Jurkat, Clone E6-1 (cell line): Measurements from ENCODE around the gene SLC22A4.

ENCODE experiments used
- DNase-seq: peaks from one replicate; pipeline ENCODE4 v3.0.0-alpha.2; 2011; ENCODE audit warnings: low read depth, low spot score
- H3K4me3 ChIP-seq: 2 replicates; pipeline ENCODE4 v1.5.1; 2011; ENCODE audit warnings: mild to moderate bottlenecking, low read length, control low read depth, moderate library complexity

Gene SLC22A4

DNA sequence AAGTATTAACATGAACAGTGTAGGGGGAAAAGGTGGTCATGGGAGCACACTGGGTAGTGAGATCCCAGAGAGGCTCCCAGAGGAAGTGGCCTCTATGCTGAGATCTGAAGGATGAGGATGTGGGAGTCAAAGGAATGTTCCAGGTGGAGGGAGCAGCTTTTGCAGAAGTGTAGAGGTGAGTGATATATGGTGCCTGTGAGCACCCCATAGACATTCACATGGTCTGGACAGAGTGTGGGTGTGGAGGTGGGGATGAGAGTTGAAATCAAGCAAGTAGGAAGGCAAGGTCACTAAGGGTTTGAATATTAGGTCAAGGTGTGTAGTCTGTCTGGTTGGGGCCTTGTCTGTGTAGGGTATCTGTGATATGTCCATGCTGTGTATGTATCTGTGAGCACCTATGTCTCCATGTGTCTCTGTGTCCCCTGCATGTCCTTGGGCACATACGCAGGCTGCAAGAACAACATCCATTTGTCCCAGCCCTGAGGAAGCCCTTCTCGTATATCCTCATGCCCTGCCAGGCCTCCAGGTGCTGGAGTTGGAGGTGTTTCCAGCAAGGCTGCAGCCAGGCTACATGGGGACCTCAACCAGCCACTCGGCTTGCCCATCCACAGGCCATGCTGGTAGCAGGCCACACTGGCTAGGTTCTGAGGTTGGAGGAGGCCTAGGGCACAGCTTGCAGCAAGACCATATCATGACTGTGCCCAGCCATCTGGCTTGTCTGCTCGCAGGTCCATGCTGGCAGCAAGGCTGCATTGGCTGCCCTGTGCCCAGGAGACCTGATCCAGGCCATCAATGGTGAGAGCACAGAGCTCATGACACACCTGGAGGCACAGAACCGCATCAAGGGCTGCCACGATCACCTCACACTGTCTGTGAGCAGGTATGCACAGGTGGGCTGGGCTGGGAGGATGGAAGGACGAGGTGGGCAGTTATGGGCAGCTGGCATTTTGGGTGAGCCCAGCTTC is 32.0 kb upstream of the SLC22A4 start:
- H3K4me3 ChIP-seq, result no peak overlapping the region
- DNase-seq, result no peak

DNA sequence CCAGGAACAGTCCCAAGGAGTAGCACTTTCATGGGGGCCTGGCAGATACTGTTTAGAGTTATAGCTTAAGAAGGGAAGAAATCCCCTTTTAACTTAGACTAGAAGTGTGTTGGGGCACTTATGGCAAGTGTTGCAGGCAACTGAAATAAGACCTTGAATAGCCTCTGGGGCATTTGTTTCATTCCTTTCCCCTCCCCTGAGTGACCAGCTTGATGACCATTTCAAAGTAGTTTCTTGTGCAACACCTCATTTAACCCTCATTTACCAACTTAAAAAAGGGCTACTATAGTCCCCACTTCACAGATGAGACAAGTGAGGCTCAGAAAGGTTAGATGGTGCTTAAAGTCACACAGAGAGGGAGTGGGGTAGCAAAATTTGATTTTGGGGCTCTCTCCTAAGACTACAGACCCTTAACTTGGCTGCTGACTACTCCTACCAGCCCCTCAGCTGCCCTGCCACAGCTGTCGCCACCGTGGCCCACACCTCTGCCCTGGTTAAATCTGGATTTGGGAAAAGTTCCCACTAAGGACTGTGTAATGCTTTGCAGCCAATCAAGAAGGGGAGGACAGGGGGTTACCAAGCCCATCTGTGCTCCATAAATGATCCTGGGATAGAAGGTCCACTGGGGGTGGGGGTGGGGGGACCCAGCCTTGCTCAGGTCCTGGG is 31.2 kb upstream of the SLC22A4 start:
- H3K4me3 ChIP-seq, result no peak overlapping the region
- no peak for DNase-seq

DNA sequence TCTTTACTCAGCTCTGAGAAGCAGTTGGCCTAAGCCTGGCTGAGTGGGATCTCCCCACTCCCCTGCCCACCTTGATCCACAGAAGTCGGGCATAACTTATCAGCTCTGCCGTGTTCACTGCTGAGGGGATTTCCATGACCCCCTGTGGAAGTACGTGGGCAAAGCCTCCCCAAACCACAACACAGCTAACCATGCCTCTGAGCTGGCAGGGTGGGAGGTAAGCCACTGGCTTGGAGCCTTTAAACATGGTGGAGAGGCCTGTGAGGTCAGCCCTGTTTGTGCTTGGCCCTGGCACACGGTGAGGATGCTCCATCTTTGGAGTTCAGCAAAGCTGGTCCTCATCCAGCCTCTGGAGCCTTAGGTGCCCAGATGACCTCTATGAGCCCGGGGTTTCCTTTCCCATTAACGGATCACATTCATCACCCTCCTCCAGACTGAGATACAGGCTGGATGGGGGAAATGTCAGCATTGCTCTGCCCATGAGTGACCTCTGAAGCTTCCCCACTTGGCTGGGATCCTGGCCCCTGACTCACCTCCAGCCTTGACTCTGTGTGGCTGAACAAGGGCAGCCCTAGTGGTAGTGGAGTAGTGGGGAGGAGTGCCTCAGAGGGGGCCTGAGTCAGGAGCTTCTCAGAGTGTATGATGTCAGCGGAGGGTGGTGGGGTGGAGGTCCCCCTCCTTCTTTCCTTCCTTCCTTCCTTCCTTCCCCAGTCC is 30.5 kb upstream of the SLC22A4 start:
- H3K4me3 ChIP-seq, result no peak overlapping the region
- DNase-seq, result no peak

DNA sequence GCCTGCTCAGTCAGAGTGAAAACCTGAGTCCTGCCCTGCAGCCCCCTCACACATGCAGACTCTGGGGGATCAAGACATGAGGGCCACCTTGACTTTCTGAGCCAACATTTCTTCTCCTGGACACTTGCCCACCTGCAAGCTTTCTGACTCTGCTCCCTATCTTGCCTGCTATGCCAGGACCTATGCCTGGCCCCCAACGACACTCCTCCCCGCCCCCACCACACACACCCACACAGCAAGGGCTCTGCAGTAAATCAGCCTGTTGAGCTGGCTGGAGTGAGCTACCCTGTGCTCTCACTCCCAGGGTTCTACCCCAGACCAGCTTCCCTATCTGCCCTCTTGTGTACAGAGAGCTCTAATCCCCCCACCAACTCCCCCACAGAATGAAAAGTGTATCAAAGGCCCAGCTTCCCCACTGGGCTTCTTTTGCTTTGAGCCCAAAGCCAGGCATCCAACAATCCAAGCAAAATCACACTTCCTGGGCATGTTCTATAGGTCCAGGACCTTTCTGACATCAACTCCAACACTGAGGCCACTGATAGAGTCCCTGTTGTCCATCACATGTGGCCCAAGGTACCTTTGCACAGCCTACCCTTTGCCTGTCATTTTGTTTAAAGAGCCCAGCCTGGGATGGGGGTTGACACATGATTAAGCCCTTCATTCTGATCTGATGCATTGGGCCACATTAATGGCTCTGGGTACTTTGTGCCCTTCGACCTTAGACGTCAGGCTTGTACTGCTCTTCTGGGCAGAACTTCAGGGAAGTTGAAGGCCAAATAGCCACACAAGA is 29.5 kb upstream of the SLC22A4 start:
- no peak overlapping the region for H3K4me3 ChIP-seq
- DNase-seq, result no peak

DNA sequence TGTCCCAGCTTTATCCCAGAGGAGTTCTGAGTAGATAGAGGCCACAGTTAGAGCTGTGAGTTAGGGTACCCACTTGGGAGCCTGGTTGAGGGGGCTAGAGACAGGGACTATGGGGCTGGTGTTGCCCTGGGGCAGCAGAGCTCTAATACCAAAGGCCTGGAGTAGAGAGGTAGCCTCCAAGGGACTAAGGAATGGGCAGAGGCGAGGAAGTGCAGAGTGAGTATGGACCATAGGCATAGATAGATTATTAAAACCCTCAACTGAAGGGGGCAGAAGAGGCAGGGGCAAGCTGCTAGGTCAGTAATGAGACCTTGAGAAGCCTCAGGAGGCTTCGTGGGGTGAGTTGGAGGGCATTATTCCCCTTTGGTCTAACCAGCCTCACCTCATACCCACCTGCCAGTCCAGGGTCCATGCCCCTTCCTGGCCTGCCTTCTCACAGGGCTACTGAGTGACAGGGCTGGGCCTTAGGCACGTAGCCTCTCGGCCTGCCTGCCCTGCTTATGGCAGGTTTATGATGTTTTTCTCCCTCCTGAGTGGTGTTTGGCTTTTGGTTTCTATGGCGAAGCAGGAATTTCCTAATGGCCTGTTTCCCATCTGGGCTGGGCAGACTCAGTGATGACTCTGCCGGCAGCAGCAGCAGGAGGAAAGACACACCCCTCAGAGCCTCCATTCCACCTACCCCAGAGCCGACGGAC is 28.7 kb upstream of the SLC22A4 start:
- H3K4me3 ChIP-seq, result no peak overlapping the region
- DNase-seq, result no peak

DNA sequence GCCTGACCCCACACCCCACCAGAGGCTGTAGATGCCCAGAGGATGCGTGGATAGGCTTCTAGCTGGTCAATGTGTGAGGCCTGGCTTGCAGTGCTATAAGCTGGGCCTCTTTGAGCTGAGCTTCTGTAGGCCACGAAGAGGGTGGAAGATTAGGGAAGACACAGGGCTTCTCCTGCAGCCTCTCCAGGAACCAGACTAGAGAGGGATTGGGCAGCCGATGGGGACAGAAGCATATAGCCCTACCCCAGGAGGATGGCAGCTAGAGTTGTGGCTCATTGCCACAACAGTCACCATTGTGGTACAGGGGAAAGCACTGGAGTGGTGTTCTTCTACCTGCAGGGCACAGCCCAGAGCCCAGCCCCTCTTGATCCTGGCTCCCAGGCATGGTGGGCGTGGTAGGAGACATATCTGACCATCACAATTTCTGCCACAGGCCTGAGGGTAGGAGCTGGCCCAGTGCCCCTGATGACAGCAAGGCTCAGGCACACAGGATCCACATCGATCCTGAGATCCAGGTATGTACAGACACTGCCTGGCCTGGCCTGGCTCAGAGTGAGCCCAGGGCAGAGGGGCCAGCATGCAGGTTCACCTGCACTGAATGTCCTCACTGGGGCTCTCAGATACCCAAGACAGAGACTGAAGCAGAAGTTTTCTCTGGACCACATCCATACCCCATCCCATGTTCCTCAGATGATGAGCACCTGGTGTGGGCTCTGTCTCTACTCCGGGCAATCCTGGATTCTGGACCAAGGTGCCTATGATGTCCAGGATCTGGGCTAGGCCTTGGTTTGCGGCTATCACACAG is 28.0 kb upstream of the SLC22A4 start:
- H3K4me3 ChIP-seq, result no peak overlapping the region

DNA sequence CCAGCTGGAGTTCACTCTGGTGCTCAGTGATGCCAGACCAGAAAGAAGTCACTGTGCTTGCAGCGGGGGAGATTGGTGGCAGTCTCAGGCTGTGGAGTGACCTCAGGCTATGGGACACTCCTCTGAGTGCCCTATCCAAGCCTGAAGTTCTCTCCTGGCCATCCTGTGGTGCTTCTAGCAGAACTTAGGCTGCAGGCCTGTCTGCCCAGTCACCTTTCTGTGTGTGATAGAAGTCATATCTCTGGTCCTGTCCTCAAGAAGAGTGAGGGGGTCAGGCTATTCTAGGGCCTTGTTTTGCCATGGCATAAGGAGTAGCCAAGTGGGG is 27.4 kb upstream of the SLC22A4 start:
- DNase-seq, result no peak
- H3K4me3 ChIP-seq, result no peak overlapping the region

More for the DNA sequence above, 28.0 kb upstream of the SLC22A4 start:
- DNase-seq, result no peak

DNA sequence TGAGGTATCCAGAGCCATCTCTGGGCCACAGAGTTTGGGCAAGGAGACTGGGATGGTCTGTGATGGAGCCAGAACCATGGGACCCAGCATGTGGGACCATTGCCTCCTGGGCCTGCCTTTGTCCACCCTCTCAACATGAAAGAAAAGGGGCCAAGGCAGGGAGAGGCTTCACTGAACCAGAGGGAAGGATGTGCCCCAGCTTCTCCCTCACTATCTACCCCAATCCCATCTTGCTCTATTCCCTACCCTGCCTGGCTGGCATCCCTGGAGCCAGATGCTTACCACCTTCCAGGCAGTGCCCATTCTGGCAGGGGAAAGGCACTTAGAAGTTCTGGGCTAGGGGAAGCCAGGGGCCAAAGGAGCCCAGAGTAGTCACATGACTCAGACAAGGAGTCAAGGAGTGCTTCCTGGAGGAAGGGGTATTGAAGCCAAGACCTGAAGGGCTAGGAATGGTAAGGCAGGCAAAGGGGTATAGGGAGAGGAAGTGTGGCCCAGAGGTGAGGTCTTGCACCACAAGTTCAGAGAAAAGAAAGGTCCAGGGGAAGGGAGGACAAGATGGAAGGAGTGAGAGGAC is 26.9 kb upstream of the SLC22A4 start:
- H3K4me3 ChIP-seq, result no peak overlapping the region
- no peak for DNase-seq

DNA sequence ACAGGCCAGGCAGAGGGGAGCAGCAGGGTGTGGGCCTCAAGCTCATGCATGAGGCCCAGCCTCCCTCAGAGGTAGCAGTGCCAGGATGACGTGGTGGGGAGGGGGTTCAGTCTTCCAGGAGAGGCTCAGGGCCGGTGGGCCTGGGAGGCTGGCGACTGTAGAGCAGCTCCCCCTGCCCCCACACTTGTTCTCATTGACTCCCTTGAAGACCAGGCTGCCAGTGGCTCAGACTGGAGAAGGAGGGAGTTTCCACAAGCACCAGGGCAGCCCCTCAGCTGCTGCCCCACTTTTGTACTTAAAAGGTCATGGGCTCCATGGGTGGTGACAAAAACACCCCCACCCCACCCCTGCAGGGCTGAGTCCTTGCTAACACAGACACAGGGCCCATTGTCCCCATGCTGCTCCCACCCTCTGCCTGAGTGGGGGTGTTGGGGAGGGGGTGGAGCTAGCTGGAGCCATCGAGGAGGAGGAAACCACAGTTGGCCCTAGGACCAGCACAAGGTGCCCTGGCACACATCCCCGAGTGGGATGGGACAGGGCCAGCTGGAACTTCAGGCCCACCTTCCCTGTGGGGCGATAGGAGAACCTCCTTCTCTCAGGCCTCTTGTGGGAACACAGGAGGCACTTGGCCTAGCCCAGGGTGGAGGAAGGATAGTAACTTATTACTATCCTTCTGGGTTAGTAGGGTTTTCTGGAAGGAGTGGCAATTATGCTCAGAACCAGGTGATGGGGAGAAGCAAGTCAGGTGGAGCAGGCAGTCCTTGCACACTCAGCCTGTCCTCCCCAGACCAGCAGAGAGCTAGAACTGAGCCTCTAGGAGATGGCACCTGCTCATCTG is 26.0 kb upstream of the SLC22A4 start:
- DNase-seq, result no peak
- no peak overlapping the region for H3K4me3 ChIP-seq

DNA sequence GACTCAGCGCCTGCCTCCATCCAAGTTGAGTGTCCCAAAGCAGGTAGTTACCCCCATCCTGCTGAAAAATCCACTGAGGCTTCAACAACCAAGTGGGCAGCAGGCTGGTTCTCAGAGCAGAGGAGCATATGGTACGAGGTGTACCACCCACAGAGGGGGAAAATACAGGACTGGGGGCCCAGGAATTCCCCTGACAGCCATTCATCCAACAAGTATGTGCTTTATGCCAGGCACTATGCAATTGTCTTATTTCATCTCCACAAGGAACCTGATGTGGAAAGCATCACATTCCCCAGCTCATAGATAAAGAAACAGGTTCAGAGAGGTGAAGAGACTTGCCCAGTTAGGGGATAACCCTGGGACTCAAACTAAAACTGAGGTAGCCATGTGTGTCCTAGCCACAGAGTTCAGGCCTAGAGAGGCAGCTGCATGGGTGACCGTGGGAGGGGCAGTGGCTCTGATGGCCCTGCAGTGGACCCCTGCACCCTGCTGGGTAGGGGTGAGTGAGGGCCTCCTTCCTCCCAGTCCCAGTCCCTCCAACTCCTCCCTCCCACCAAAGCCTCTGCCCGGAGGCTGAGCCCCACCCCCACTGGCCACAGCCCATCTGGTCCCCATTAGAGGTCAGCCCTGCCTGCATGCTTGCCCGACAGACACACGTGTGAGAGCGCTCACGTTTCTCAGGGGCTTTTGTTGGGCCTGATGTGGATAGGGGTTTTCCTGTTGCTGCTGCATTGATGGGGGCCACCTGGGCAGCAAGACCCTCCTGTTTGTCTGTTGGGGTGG is 25.2 kb upstream of the SLC22A4 start:
- no peak for DNase-seq
- H3K4me3 ChIP-seq, result no peak overlapping the region

DNA sequence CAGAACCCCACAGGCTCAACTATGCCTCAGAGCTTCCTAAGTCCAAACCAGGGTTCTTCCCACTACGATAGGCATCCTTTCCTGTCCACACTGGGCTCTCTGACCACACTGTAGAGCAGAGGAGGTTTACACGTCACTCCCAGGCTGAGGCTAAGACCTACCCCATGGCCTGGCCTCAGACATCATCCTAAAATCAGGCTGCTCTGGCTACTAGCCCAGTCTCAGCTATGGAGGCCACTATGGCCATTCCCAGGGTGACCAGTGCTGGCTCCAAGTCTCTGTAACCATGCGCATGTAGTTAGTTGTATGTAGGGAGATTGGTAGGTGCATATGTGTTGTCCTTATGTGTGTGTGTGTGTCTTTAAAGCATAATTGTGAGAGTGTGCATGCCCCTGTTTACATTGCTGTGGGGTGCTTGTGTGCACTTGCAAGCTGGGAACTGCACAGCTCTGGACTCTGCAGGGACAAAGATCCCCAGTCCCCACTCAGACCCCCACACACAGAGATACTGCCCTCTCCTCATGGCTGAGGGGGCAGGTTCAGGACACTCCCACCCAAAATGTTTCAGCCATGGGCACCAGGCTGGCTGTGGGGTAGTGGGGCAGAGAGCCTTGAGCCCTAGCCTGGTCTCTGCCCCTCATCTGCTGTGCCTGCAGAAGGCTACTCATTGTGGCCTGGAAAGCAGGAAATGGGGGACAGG is 24.4 kb upstream of the SLC22A4 start:
- no peak for DNase-seq

DNA sequence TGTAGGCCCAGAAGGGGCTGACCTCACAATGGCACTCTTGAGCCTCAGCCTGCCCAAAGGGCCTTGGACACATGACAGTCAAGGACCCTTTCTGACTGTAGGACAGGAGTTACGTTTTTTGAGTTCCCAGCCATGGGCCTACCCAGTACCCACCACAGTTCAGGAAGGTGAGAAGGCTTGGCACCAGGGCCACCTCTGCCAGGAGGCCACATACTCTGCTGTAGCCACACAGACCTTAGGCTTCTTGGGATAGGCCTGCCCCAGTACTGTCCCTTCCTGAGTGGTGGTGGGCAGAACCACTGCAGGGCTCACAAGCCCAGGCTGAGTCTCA is 23.9 kb upstream of the SLC22A4 start:
- no peak overlapping the region for H3K4me3 ChIP-seq
- DNase-seq, result no peak

More for the DNA sequence above, 24.4 kb upstream of the SLC22A4 start:
- H3K4me3 ChIP-seq, result no peak overlapping the region

DNA sequence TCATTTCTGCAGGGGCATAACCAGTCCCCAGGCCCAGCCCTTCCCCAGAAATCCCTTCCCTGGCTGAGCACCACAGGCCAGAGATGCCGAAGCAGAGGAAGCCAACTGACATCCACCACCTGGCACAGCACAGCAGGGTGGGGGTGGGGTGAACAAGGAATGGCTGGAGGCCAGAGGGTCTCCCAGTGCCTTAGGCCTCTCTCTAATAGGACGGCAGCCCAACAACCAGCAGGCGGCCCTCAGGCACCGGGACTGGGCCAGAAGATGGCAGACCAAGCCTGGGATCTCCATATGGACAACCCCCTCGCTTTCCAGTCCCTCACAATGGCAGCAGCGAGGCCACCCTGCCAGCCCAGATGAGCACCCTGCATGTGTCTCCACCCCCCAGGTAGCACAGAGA is 23.5 kb upstream of the SLC22A4 start:
- DNase-seq, result no peak

DNA sequence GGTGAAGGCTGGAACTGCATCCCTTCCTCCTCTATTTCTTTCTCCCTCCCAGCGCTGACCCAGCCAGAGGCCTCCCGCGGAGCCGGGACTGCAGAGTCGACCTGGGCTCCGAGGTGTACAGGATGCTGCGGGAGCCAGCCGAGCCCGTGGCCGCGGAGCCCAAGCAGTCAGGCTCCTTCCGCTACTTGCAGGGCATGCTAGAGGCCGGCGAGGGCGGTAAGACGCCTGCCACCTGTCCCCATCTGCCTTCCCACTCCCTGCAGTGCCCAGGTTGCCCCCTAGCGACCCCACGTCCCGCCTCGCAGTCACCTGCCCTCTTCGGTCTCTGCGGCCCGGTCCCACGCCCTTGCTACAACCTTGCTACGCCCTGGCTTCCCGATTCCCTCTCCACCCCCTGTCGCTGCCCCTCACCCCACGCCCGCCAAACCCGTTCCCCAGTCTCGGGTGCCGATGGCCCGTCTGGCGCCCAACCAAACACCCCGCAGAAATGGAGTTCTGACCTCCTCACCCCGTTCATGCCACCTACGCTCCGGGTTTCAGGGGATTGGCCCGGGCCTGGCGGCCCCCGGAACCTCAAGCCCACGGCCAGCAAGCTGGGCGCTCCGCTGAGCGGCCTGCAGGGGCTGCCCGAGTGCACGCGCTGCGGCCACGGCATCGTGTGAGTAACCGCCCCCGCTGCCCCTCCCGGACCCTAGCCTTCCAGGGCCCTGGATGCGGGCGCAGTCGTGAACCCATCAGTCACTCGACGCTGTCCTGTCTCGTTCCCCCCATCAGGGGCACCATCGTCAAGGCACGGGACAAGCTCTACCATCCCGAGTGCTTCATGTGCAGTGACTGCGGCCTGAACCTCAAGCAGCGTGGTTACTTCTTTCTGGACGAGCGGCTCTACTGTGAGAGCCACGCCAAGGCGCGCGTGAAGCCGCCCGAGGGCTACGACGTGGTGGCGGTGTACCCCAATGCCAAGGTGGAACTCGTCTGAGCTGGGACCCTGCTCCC is 22.6 kb upstream of the SLC22A4 start:
- no peak overlapping the region for H3K4me3 ChIP-seq
- DNase-seq, result no peak

More for the DNA sequence above, 23.5 kb upstream of the SLC22A4 start:
- H3K4me3 ChIP-seq, result no peak overlapping the region
